H9 (cell line): ENCODE results near the gene C1RL. TPM values are rescaled to one million over a fixed set of nuclear protein-coding genes. Genes with fewer than 3 reads are reported as not detected.

Experiments
- DNase-seq: peaks from one replicate; pipeline ENCODE4 v3.0.0-alpha.2; 2017
- H2AFZ ChIP-seq: one replicate; pipeline ENCODE4 v1.6.1; 2013; ENCODE audit warnings: mild to moderate bottlenecking, low read length, control low read depth, moderate library complexity
- H2AK5ac ChIP-seq: 2 replicates; pipeline ENCODE4 v1.6.1; 2013; ENCODE audit warnings: low read length, control low read depth, mixed read lengths; ENCODE audit not compliant: insufficient read length
- H2BK120ac ChIP-seq: one replicate; pipeline ENCODE4 v1.6.1; 2013; ENCODE audit warnings: low read depth, mild to moderate bottlenecking, low read length, control low read depth, inconsistent platforms; ENCODE audit not compliant: poor library complexity, severe bottlenecking
- H2BK12ac ChIP-seq: 2 replicates; pipeline ENCODE4 v1.6.1; 2013; ENCODE audit warnings: low read length, control low read depth, mixed read lengths, low read depth; ENCODE audit not compliant: insufficient read length
- H2BK15ac ChIP-seq: 2 replicates; pipeline ENCODE4 v1.6.1; 2013; ENCODE audit warnings: low read depth, low read length, control low read depth
- H2BK20ac ChIP-seq: one replicate; pipeline ENCODE4 v1.6.1; 2013; ENCODE audit warnings: low read depth, mild to moderate bottlenecking, low read length, control low read depth, inconsistent platforms; ENCODE audit not compliant: poor library complexity, severe bottlenecking
- H2BK5ac ChIP-seq: 2 replicates; pipeline ENCODE4 v1.6.1; 2013; ENCODE audit warnings: low read length, control low read depth, mixed read lengths; ENCODE audit not compliant: insufficient read length
- H3K14ac ChIP-seq: 2 replicates; pipeline ENCODE4 v1.6.1; 2013; ENCODE audit warnings: low read length, control low read depth; ENCODE audit not compliant: insufficient read depth
- H3K18ac ChIP-seq: 2 replicates; pipeline ENCODE4 v1.6.1; 2013; ENCODE audit warnings: low read depth, mild to moderate bottlenecking, mixed read lengths, low read length, control low read depth; ENCODE audit not compliant: insufficient read length
- H3K23ac ChIP-seq: 2 replicates; pipeline ENCODE4 v1.6.1; 2013; ENCODE audit warnings: low read length, control low read depth, mixed read lengths, low read depth; ENCODE audit not compliant: insufficient read length
- H3K23me2 ChIP-seq: 2 replicates; pipeline ENCODE4 v1.6.1; 2013; ENCODE audit warnings: low read depth, mild to moderate bottlenecking, mixed read lengths, low read length, control low read depth; ENCODE audit not compliant: insufficient read length, poor library complexity, severe bottlenecking
- H3K27ac ChIP-seq: 2 replicates; pipeline ENCODE4 v1.5.1; 2013; ENCODE audit warnings: low read length, control low read depth, mixed read lengths, low read depth; ENCODE audit not compliant: insufficient read length
- H3K27me3 ChIP-seq: 2 replicates; pipeline ENCODE4 v1.6.1; 2013; ENCODE audit warnings: low read length, control low read depth, inconsistent platforms; ENCODE audit not compliant: insufficient read depth
- H3K4ac ChIP-seq: 2 replicates; pipeline ENCODE4 v1.6.1; 2013; ENCODE audit warnings: low read depth, mild to moderate bottlenecking, control low read depth, inconsistent platforms, low read length, moderate library complexity
- H3K4me1 ChIP-seq: 2 replicates; pipeline ENCODE4 v1.6.1; 2013; ENCODE audit warnings: low read length, control low read depth, inconsistent platforms; ENCODE audit not compliant: insufficient read depth
- H3K4me2 ChIP-seq: 2 replicates; pipeline ENCODE4 v1.6.1; 2013; ENCODE audit warnings: low read length, control low read depth, mixed read lengths; ENCODE audit not compliant: insufficient read length, insufficient read depth
- H3K56ac ChIP-seq: 2 replicates; pipeline ENCODE4 v1.6.1; 2013; ENCODE audit warnings: low read depth, mild to moderate bottlenecking, mixed read lengths, low read length, control low read depth; ENCODE audit not compliant: insufficient read length
- H3K79me1 ChIP-seq: 2 replicates; pipeline ENCODE4 v1.6.1; 2013; ENCODE audit warnings: low read depth, mild to moderate bottlenecking, moderate library complexity, low read length, control low read depth, inconsistent platforms; ENCODE audit not compliant: insufficient read depth, poor library complexity, severe bottlenecking
- H3K79me2 ChIP-seq: 2 replicates; pipeline ENCODE4 v1.6.1; 2013; ENCODE audit warnings: low read length, control low read depth, inconsistent platforms; ENCODE audit not compliant: insufficient read depth
- H3K9ac ChIP-seq: 2 replicates; pipeline ENCODE4 v1.6.1; 2013; ENCODE audit warnings: low read length, control low read depth, mixed read lengths; ENCODE audit not compliant: insufficient read length; ENCODE audit errors: extremely low read depth
- H3K9me3 ChIP-seq: one replicate; pipeline ENCODE4 v1.6.1; 2013; ENCODE audit warnings: low read depth, low read length, inconsistent platforms; ENCODE audit not compliant: control insufficient read depth
- H3T11ph ChIP-seq: one replicate; pipeline ENCODE4 v1.6.1; 2013; ENCODE audit warnings: mild to moderate bottlenecking, low read length, control low read depth, inconsistent platforms
- H4K20me1 ChIP-seq: one replicate; pipeline ENCODE4 v1.6.1; 2013; ENCODE audit not compliant: control insufficient read depth, insufficient read length, insufficient read depth
- H4K5ac ChIP-seq: 2 replicates; pipeline ENCODE4 v1.6.1; 2013; ENCODE audit warnings: low read depth, mild to moderate bottlenecking, mixed read lengths, low read length, control low read depth; ENCODE audit not compliant: insufficient read length
- H4K8ac ChIP-seq: replicated peaks from 2 replicates; pipeline ENCODE4 v1.6.1; 2013; ENCODE audit warnings: low read length, control low read depth, mixed read lengths, low read depth; ENCODE audit not compliant: insufficient read length
- H4K91ac ChIP-seq: 2 replicates; pipeline ENCODE4 v1.6.1; 2013; ENCODE audit warnings: low read depth, mild to moderate bottlenecking, moderate library complexity, mixed read lengths, low read length, control low read depth; ENCODE audit not compliant: insufficient read length
- H3K27ac Mint-ChIP-seq, 3 experiments: 2 replicates in 2 of 3; 3 replicates in 1 of 3; pipeline ENCODE4 v1.8.0; 2020 to 2021; ENCODE audit warnings: mixed read lengths in 3 of 3, mild to moderate bottlenecking in 1 of 3, moderate library complexity in 1 of 3
- H3K27me3 Mint-ChIP-seq: 2 replicates; pipeline ENCODE4 v1.8.0; 2021; ENCODE audit warnings: low read depth, mild to moderate bottlenecking, moderate library complexity, mixed read lengths
- H3K36me3 Mint-ChIP-seq, 3 experiments: 2 replicates in 2 of 3; 3 replicates in 1 of 3; pipeline ENCODE4 v1.8.0; 2020 to 2021; ENCODE audit warnings: low read depth in 3 of 3, mixed read lengths in 3 of 3; ENCODE audit not compliant: insufficient read depth in 1 of 3
- H3K4me1 Mint-ChIP-seq, 2 experiments: 2 replicates each; pipeline ENCODE4 v1.8.0; 2020; ENCODE audit warnings: mixed read lengths in 2 of 2
- H3K4me3 Mint-ChIP-seq, 2 experiments: 2 replicates in 1 of 2; 3 replicates in 1 of 2; pipeline ENCODE4 v1.8.0; 2020 to 2021; ENCODE audit warnings: mild to moderate bottlenecking in 2 of 2, mixed read lengths in 2 of 2, moderate library complexity in 1 of 2
- H3K9me3 Mint-ChIP-seq, 2 experiments: 2 replicates in 1 of 2; 3 replicates in 1 of 2; pipeline ENCODE4 v1.8.0; 2020; ENCODE audit warnings: mild to moderate bottlenecking in 2 of 2, mixed read lengths in 2 of 2, moderate library complexity in 1 of 2
- CTCF ChIP-seq: fragments of 200-600 bp; sonication (generic); conservative IDR thresholded peaks from 3 replicates; pipeline ENCODE4 v1.8.0; 2021; ENCODE audit warnings: antibody characterized with exemption, mild to moderate bottlenecking
- WGBS: extraction: QIAGEN DNeasy Blood & Tissue Kit; methylation state at CpG from one replicate; pipeline ENCODE4 v1.1.7; 2013; ENCODE audit warnings: missing lambda C conversion rate, low lambda C conversion rate, mixed read lengths; ENCODE audit not compliant: insufficient read length; ENCODE audit errors: extremely low coverage; 5-methylcytosine and 5-hydroxymethylcytosine counted together
- total RNA-seq: library from RNA; stranded (reverse); gene quantifications from 2 replicates; pipeline ENCODE4 v1.2.1, GENCODE V29; 2021

The C1RL gene
- total RNA-seq, 1 experiment from 2014 or later = 15.1 TPM

DNA sequence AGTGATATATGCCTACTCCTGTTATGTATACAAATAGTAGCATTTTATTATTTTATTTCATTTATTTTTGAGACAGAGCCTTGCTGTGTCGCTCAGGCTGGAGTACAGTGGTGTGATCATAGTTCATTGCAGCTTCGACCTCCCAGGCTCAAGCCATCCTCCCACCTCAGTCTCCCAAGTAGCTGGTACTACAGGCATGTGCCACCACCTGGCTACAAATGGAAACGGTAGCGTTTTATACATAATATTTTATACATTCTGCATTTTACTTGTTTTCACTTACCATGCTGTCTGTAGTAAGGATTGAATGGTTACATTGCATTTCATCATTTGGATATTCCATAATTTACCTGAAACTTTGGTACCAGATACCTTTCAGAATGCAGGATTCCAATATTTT, 30.9 kb downstream of the C1RL start:
- Mint-ChIP-seq H3K9me3 (peaks cover 2% of the 10 kb centered on the region in 2 experiments; a peak in 4 of 5 replicates), H3K36me3 (peaks cover 2 to 8% (median 7%) of the 10 kb centered on the region in 3 experiments)
- H3T11ph ChIP-seq = no peak overlapping the region

More for the DNA sequence above, 30.9 kb downstream of the C1RL start:
- Histone ChIP-seq H3K27ac (no peak overlapping the region), H3K4me2 (no peak overlapping the region), H3K14ac (no peak overlapping the region), H4K91ac (no peak overlapping the region), H2BK120ac (no peak overlapping the region), H3K4me1 (no peaks in the 10 kb centered on the region), H4K8ac (no peak overlapping the region), H3K9ac (no peak overlapping the region), H2AFZ (no peak overlapping the region), H3K79me1 (no peaks in the 10 kb centered on the region), H3K23me2 (no peaks in the 10 kb centered on the region), H3K23ac (no peak overlapping the region), H3K9me3 (no peaks in the 10 kb centered on the region), H4K20me1 (no peaks in the 10 kb centered on the region), H2BK12ac (no peak overlapping the region), H3K56ac (no peak overlapping the region), H4K5ac (no peak overlapping the region), H2BK5ac (no peak overlapping the region), H3K18ac (no peak overlapping the region), H2AK5ac (no peak overlapping the region), H2BK15ac (no peak overlapping the region), H3K27me3 (no peaks in the 10 kb centered on the region), H2BK20ac (no peak overlapping the region), H3K79me2 (no peaks in the 10 kb centered on the region), H3K4ac (no peak overlapping the region)
- 0 out of 4 replicates have a peak, but pooled peaks cover 0 to 2% of the 10 kb centered on the region in 2 experiments for H3K4me1 Mint-ChIP-seq
- no peak for TF ChIP-seq CTCF
- WGBS = no CpG with 5 or more reads among the region's 4 CpGs
- H3K27me3 Mint-ChIP-seq = peaks cover 5% of the 10 kb centered on the region
- H3K27ac Mint-ChIP-seq = no peak overlapping the region
- no peak for DNase-seq
- no peak overlapping the region for H3K4me3 Mint-ChIP-seq
